WTC11 (cell line): ENCODE results near the gene BPGM. TPM values are rescaled to one million over a fixed set of nuclear protein-coding genes. Genes with fewer than 3 reads are reported as not detected.

Experiments
- ATAC-seq: fragments of 200-7000 bp; cut with Tn5 transposase; 2 replicates; pipeline ENCODE4 v1.10.0; 2021; ENCODE audit warnings: mild to moderate bottlenecking, moderate library complexity
- CTCF ChIA-PET: fragments of 300-600 bp; sonication (Branson Sonifier 250); formaldehyde crosslinking; loops from one replicate; lab custom pipeline; 2021; ENCODE audit warnings: antibody characterized with exemption; lab: Charles Lee
- POLR2A ChIA-PET: fragments of 350-600 bp; sonication (Branson Sonifier 250); formaldehyde crosslinking; loops from one replicate; lab custom pipeline; 2021; ENCODE audit warnings: antibody characterized with exemption; lab: Charles Lee
- DNase-seq: peaks from one replicate; pipeline ENCODE4 v3.0.0; 2021; ENCODE audit warnings: low spot score
- H3K27ac Mint-ChIP-seq: 2 replicates; pipeline ENCODE4 v1.8.0; 2021; ENCODE audit warnings: mixed read lengths
- H3K27me3 Mint-ChIP-seq: 2 replicates; pipeline ENCODE4 v1.8.0; 2021; ENCODE audit warnings: low read depth, mild to moderate bottlenecking, moderate library complexity, mixed read lengths
- H3K36me3 Mint-ChIP-seq: 2 replicates; pipeline ENCODE4 v1.8.0; 2021; ENCODE audit warnings: mixed read lengths
- H3K4me1 Mint-ChIP-seq: 2 replicates; pipeline ENCODE4 v1.8.0; 2022; ENCODE audit warnings: mixed read lengths
- H3K4me3 Mint-ChIP-seq: 2 replicates; pipeline ENCODE4 v1.8.0; 2021; ENCODE audit warnings: mild to moderate bottlenecking, moderate library complexity, mixed read lengths
- H3K9me3 Mint-ChIP-seq: 2 replicates; pipeline ENCODE4 v1.8.0; 2021; ENCODE audit warnings: mixed read lengths
- ATF1 ChIP-seq: sonication (generic); formaldehyde crosslinking; IDR thresholded peaks from 2 replicates; pipeline ENCODE4 v1.8.1; 2023; ENCODE audit warnings: mild to moderate bottlenecking, moderate library complexity, missing genetic modification reagents
- ATF6 ChIP-seq: sonication (generic); formaldehyde crosslinking; IDR thresholded peaks from 2 replicates; pipeline ENCODE4 v1.8.1; 2023; ENCODE audit warnings: mild to moderate bottlenecking, missing genetic modification reagents
- ELF4 ChIP-seq: sonication (generic); formaldehyde crosslinking; IDR thresholded peaks from 2 replicates; pipeline ENCODE4 v1.8.1; 2022; ENCODE audit warnings: low read depth, mild to moderate bottlenecking, moderate library complexity, missing genetic modification reagents
- ETV6 ChIP-seq: sonication (generic); formaldehyde crosslinking; IDR thresholded peaks from 2 replicates; pipeline ENCODE4 v1.8.1; 2022; ENCODE audit warnings: mild to moderate bottlenecking, missing genetic modification reagents
- IRF1 ChIP-seq: sonication (generic); formaldehyde crosslinking; IDR thresholded peaks from 2 replicates; pipeline ENCODE4 v1.8.0; 2023; ENCODE audit warnings: missing genetic modification reagents
- MLX ChIP-seq: sonication (generic); formaldehyde crosslinking; IDR thresholded peaks from 2 replicates; pipeline ENCODE4 v1.8.1; 2023; ENCODE audit warnings: mild to moderate bottlenecking, missing genetic modification reagents, moderate library complexity
- NFATC4 ChIP-seq: fragments of 250-450 bp; sonication (Bioruptor Pico); IDR thresholded peaks from 2 replicates; pipeline ENCODE4 v1.9.0; 2021; ENCODE audit warnings: mild to moderate bottlenecking
- NFE2L1 ChIP-seq: sonication (generic); formaldehyde crosslinking; IDR thresholded peaks from 2 replicates; pipeline ENCODE4 v1.8.1; 2023; ENCODE audit warnings: missing genetic modification reagents
- NR3C1 ChIP-seq: sonication (generic); formaldehyde crosslinking; conservative IDR thresholded peaks from 2 replicates; pipeline ENCODE4 v1.8.1; 2023; ENCODE audit warnings: low read depth, mild to moderate bottlenecking, missing genetic modification reagents
- PRDM15 ChIP-seq: sonication (generic); formaldehyde crosslinking; IDR thresholded peaks from 2 replicates; pipeline ENCODE4 v1.8.0; 2022; ENCODE audit warnings: missing genetic modification reagents
- USF1 ChIP-seq: sonication (generic); formaldehyde crosslinking; IDR thresholded peaks from 2 replicates; pipeline ENCODE4 v1.8.0; 2022; ENCODE audit warnings: mild to moderate bottlenecking, missing genetic modification reagents
- USF2 ChIP-seq: sonication (generic); formaldehyde crosslinking; IDR thresholded peaks from 2 replicates; pipeline ENCODE4 v1.8.1; 2023; ENCODE audit warnings: mild to moderate bottlenecking, missing genetic modification reagents, moderate library complexity
- ZNF281 ChIP-seq: sonication (generic); formaldehyde crosslinking; IDR thresholded peaks from 2 replicates; pipeline ENCODE4 v1.8.0; 2023; ENCODE audit warnings: mild to moderate bottlenecking, missing genetic modification reagents
- ZNF512 ChIP-seq: sonication (generic); formaldehyde crosslinking; IDR thresholded peaks from 2 replicates; pipeline ENCODE4 v1.8.1; 2022; ENCODE audit warnings: missing genetic modification reagents, borderline replicate concordance
- ZNF532 ChIP-seq: fragments of 250-450 bp; sonication (Bioruptor Pico); IDR thresholded peaks from 2 replicates; pipeline ENCODE4 v1.9.0; 2021; ENCODE audit warnings: mild to moderate bottlenecking, borderline replicate concordance
- ZNF671 ChIP-seq: fragments of 250-450 bp; sonication (Bioruptor Pico); IDR thresholded peaks from 2 replicates; pipeline ENCODE4 v1.8.0; 2021; ENCODE audit warnings: mild to moderate bottlenecking
- total RNA-seq: library from RNA; stranded (reverse); gene quantifications from 3 replicates; pipeline ENCODE4 v1.2.3, GENCODE V29; 2021

BPGM gene
- total RNA-seq, 1 experiment from 2014 or later: 14.6 TPM

GRCh38 chr7:134599371-134599770, 47.3 kb upstream of the BPGM start (continued):
- TF ChIP-seq PRDM15 (CRISPR knock-in tag) (no peak), ATF1 (CRISPR knock-in tag) (no peak), IRF1 (CRISPR knock-in tag) (no peak), ETV6 (CRISPR knock-in tag) (no peak)

- POLR2A ChIA-PET: no interaction called here
- Mint-ChIP-seq H3K27ac (no peak overlapping the region), H3K4me3 (no peak overlapping the region), H3K36me3 (peaks cover 6% of the 10 kb centered on the region), H3K27me3 (no peaks in the 10 kb centered on the region; the same call in 1 of the 2 replicates), H3K4me1 (no peaks in the 10 kb centered on the region; the same call in 1 of the 2 replicates), H3K9me3 (peaks cover 23% of the 10 kb centered on the region)
- CTCF ChIA-PET: interaction anchor here (2.0 to 2.1 kb wide), 2 partner anchors 54 to 168 kb away, joined by 7 to 13 read pairs; no protein-coding TSS in a partner anchor
- ATAC-seq (no peak), DNase-seq (peak; percentile 14)
- TF ChIP-seq MLX (CRISPR knock-in tag) (no peak), USF1 (no peak), NR3C1 (CRISPR knock-in tag) (no peak), IRF1 (CRISPR knock-in tag) (no peak), ZNF281 (no peak), ZNF532 (CRISPR knock-in tag) (no peak), NFATC4 (no peak), USF2 (CRISPR knock-in tag) (no peak), ZNF671 (CRISPR knock-in tag) (no peak), NFE2L1 (CRISPR knock-in tag) (no peak), ELF4 (no peak), ATF1 (CRISPR knock-in tag) (no peak), ATF6 (CRISPR knock-in tag) (no peak), ZNF512 (CRISPR knock-in tag) (no peak)
Observed at GRCh38 chr7:134601459-134601858, 45.2 kb upstream of the BPGM start.
